HFFc6 (cell line): ENCODE results near the gene OSBPL2. TPM values are rescaled to one million over a fixed set of nuclear protein-coding genes. Genes with fewer than 3 reads are reported as not detected.

Experiments
- DNase-seq: peaks from one replicate; pipeline ENCODE4 v3.0.0-alpha.2; 2018
- H3K27ac Mint-ChIP-seq: 2 replicates; pipeline ENCODE4 v1.8.0; 2020; ENCODE audit warnings: mild to moderate bottlenecking, mixed read lengths
- H3K27me3 Mint-ChIP-seq: 2 replicates; pipeline ENCODE4 v1.8.0; 2021; ENCODE audit warnings: mild to moderate bottlenecking, moderate library complexity, mixed read lengths; ENCODE audit not compliant: insufficient read depth
- H3K36me3 Mint-ChIP-seq: 2 replicates; pipeline ENCODE4 v1.8.0; 2021; ENCODE audit warnings: low read depth, mixed read lengths
- H3K4me1 Mint-ChIP-seq: 2 replicates; pipeline ENCODE4 v1.8.0; 2020; ENCODE audit warnings: low read depth, mixed read lengths
- H3K4me3 Mint-ChIP-seq: 2 replicates; pipeline ENCODE4 v1.8.0; 2020; ENCODE audit warnings: mild to moderate bottlenecking, moderate library complexity, mixed read lengths
- H3K9me3 Mint-ChIP-seq: 2 replicates; pipeline ENCODE4 v1.8.0; 2020; ENCODE audit warnings: mild to moderate bottlenecking, mixed read lengths
- CTCF ChIP-seq: fragments of 200-600 bp; sonication (generic); IDR thresholded peaks from 2 replicates; pipeline ENCODE4 v1.5.0; 2021; ENCODE audit warnings: antibody characterized with exemption, mild to moderate bottlenecking
- total RNA-seq, 6 experiments: library from RNA; stranded (reverse); fragmentation: NEBNext Ultra II Directional; extraction: Animal tissue kit (Norgen Biotek cat#: 25700); gene quantifications; 2 replicates in 1 of 6; 3 replicates in 5 of 6; pipeline ENCODE4 v1.2.3, GENCODE V29; 2021

The OSBPL2 gene
- total RNA-seq, 6 experiments from 2014 or later, result 32.2 to 37.6 (median 33.5) TPM

GRCh38 chr20:62216636-62217566 lies 21.4 kb upstream of the OSBPL2 start:
- Mint-ChIP-seq H3K4me1 (no peaks in the 10 kb centered on the region), H3K4me3 (no peak overlapping the region), H3K27ac (no peak overlapping the region), H3K36me3 (no peaks in the 10 kb centered on the region), H3K27me3 (peaks cover 21% of the 10 kb centered on the region), H3K9me3 (no peaks in the 10 kb centered on the region)
- TF ChIP-seq CTCF, result no peak
- no peak for DNase-seq

GRCh38 chr20:62217913-62218773 lies 20.2 kb upstream of the OSBPL2 start:
- no peaks in the 10 kb centered on the region for H3K9me3 Mint-ChIP-seq
- H3K4me3 Mint-ChIP-seq, result no peak overlapping the region
- H3K27me3 Mint-ChIP-seq, result peaks cover 28% of the 10 kb centered on the region

GRCh38 chr20:62219101-62219991 lies 19.0 kb upstream of the OSBPL2 start:
- Mint-ChIP-seq H3K4me1 (no peaks in the 10 kb centered on the region), H3K4me3 (no peak overlapping the region), H3K36me3 (no peaks in the 10 kb centered on the region), H3K27ac (no peak overlapping the region), H3K27me3 (peaks cover 28% of the 10 kb centered on the region), H3K9me3 (no peaks in the 10 kb centered on the region)
- DNase-seq, result no peak
- no peak for TF ChIP-seq CTCF

More at GRCh38 chr20:62217913-62218773, 20.2 kb upstream of the OSBPL2 start:
- Mint-ChIP-seq H3K36me3 (no peaks in the 10 kb centered on the region), H3K27ac (no peak overlapping the region), H3K4me1 (no peaks in the 10 kb centered on the region)
- no peak for DNase-seq
- TF ChIP-seq CTCF, result no peak

- Mint-ChIP-seq H3K27ac (no peak within 1 kb of the TSS), H3K9me3 (no peaks in the 10 kb centered on the region), H3K4me3 (no peak within 1 kb of the TSS), H3K4me1 (no peaks in the 10 kb centered on the region), H3K36me3 (no peaks in the 10 kb centered on the region), H3K27me3 (peaks cover 25% of the 10 kb centered on the region)
- no peak for DNase-seq
- TF ChIP-seq CTCF, result no peak
Observed at GRCh38 chr20:62219992-62220665, 18.2 kb upstream of the OSBPL2 start, which contains the start of gene HRH3. TSS of gene HRH3 (minus strand) at chr20:62220278. CDS start at chr20:62219970, 308 bp downstream.
